Astrocyte (in vitro differentiated cells and primary cell): ENCODE measurements around the gene LDLRAD4. TPM values are rescaled to one million over a fixed set of nuclear protein-coding genes. Genes with fewer than 3 reads are reported as not detected.

ENCODE experiments used
- DNase-seq: peaks from one replicate; pipeline ENCODE4 v3.0.0-alpha.2; 2010; ENCODE audit warnings: low read depth
- FAIRE-seq: peaks from 2 replicates; lab custom pipeline; 2011; peaks lifted over from hg19 to GRCh38; lab: Jason Lieb, UNC
- H2AFZ ChIP-seq: 2 replicates; pipeline ENCODE4 v1.6.0; 2012; ENCODE audit warnings: low read depth, low read length, inconsistent platforms
- H3K27ac ChIP-seq: 2 replicates; pipeline ENCODE4 v1.5.1; 2011; ENCODE audit warnings: low read depth, low read length, inconsistent platforms
- H3K27me3 ChIP-seq: 2 replicates; pipeline ENCODE4 v1.6.0; 2011; ENCODE audit warnings: low read length, inconsistent platforms; ENCODE audit not compliant: insufficient read depth
- H3K36me3 ChIP-seq: 2 replicates; pipeline ENCODE4 v1.5.1; 2011; ENCODE audit warnings: low read length, inconsistent platforms; ENCODE audit not compliant: insufficient read depth
- H3K4me1 ChIP-seq: 2 replicates; pipeline ENCODE4 v1.5.1; 2011; ENCODE audit warnings: low read length, inconsistent platforms; ENCODE audit not compliant: insufficient read depth
- H3K4me2 ChIP-seq: 2 replicates; pipeline ENCODE4 v1.6.0; 2012; ENCODE audit warnings: low read length, inconsistent platforms
- H3K4me3 ChIP-seq: 2 replicates; pipeline ENCODE4 v1.5.1; 2011; ENCODE audit warnings: low read depth, mild to moderate bottlenecking, low read length, inconsistent platforms; ENCODE audit not compliant: insufficient read depth
- H3K79me2 ChIP-seq: 2 replicates; pipeline ENCODE4 v1.6.0; 2012; ENCODE audit warnings: mild to moderate bottlenecking, low read length, inconsistent platforms; ENCODE audit not compliant: insufficient read depth
- H3K9ac ChIP-seq: 2 replicates; pipeline ENCODE4 v1.6.0; 2012; ENCODE audit warnings: mild to moderate bottlenecking, low read length, inconsistent platforms
- H3K9me3 ChIP-seq: 2 replicates; pipeline ENCODE4 v1.5.1; 2012; ENCODE audit warnings: low read depth, mild to moderate bottlenecking, low read length, inconsistent platforms; ENCODE audit not compliant: insufficient read depth
- H4K20me1 ChIP-seq: 2 replicates; pipeline ENCODE4 v1.6.0; 2012; ENCODE audit warnings: low read length, inconsistent platforms; ENCODE audit not compliant: insufficient read depth
- H3K27ac Mint-ChIP-seq: one replicate; pipeline ENCODE4 v1.8.0; 2021; ENCODE audit warnings: mild to moderate bottlenecking, mixed read lengths; ENCODE audit not compliant: unreplicated experiment
- H3K27me3 Mint-ChIP-seq: one replicate; pipeline ENCODE4 v1.8.0; 2021; ENCODE audit warnings: low read depth, mixed read lengths; ENCODE audit not compliant: unreplicated experiment
- H3K36me3 Mint-ChIP-seq: one replicate; pipeline ENCODE4 v1.8.0; 2021; ENCODE audit warnings: low read depth, mixed read lengths; ENCODE audit not compliant: unreplicated experiment
- H3K4me1 Mint-ChIP-seq: one replicate; pipeline ENCODE4 v1.8.0; 2021; ENCODE audit warnings: low read depth, mixed read lengths; ENCODE audit not compliant: unreplicated experiment
- H3K4me3 Mint-ChIP-seq: one replicate; pipeline ENCODE4 v1.8.0; 2021; ENCODE audit warnings: mild to moderate bottlenecking, moderate library complexity, mixed read lengths; ENCODE audit not compliant: unreplicated experiment
- H3K9me3 Mint-ChIP-seq: one replicate; pipeline ENCODE4 v1.8.0; 2021; ENCODE audit warnings: mild to moderate bottlenecking, mixed read lengths; ENCODE audit not compliant: unreplicated experiment
- EZH2 ChIP-seq: IDR thresholded peaks from 2 replicates; pipeline ENCODE4 v1.6.1; 2012; ENCODE audit warnings: mild to moderate bottlenecking, low read length, inconsistent platforms; ENCODE audit not compliant: insufficient read depth
- total RNA-seq: library from RNA; stranded (reverse); gene quantifications from 2 replicates; pipeline ENCODE4 v1.2.1, GENCODE V29; 2021
- TF ChIP-seq, protein P1 (sequence below): IDR thresholded peaks from 2 replicates; pipeline ENCODE4 v1.5.1; 2011; ENCODE audit warnings: low read depth, mild to moderate bottlenecking, inconsistent platforms, low read length, moderate library complexity; ENCODE audit not compliant: insufficient read depth

The LDLRAD4 gene
- total RNA-seq, 1 donor from 2014 or later = 26.0 TPM

DNA sequence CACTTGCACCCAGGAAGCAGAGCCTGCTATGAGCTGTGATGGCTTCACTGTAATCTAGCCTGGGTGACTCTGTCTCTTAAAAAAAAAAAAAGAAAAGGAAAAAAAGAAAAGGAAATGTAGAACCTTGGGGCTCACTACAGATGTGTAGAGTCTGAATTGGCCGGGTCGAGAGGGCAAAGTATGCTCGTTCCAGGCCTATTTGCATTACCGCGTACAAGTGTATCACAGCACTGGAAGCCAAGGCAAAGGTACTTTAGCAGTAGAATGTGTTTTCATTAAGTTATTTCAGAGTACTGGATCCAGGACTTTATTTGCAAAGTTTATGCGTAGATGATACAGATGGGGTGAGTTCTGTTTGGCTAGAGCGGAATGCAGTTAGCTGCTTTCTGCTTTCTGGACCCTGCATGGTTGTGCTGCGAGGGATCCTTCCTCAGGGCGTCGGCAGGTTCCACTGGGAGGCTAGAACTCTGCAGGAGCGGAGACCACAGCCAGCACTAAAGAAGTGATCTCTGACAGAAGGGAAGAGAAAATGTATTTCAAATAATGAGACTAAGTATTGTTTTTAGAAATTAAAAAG lies 51.8 kb downstream of the LDLRAD4 start:
- no peaks in the 10 kb centered on the region for H3K9me3 Mint-ChIP-seq
- peaks cover 2% of the 10 kb centered on the region for H3K36me3 Mint-ChIP-seq
- Histone ChIP-seq H3K9me3 (no peaks in the 10 kb centered on the region), H3K9ac (no peak overlapping the region), H3K4me2 (no peak overlapping the region), H3K79me2 (no peaks in the 10 kb centered on the region), H3K4me3 (no peak overlapping the region), H4K20me1 (peaks cover 3% of the 10 kb centered on the region), H3K36me3 (no peaks in the 10 kb centered on the region), H2AFZ (no peak overlapping the region), H3K4me1 (peaks cover 23% of the 10 kb centered on the region), H3K27ac (no peak overlapping the region), H3K27me3 (no peaks in the 10 kb centered on the region)
- DNase-seq (no peak), FAIRE-seq (no peak)
- peak overlapping the region; percentile 93 for H3K27ac Mint-ChIP-seq
- peaks cover 55% of the 10 kb centered on the region for H3K4me1 Mint-ChIP-seq
- no peaks in the 10 kb centered on the region for H3K27me3 Mint-ChIP-seq
- H3K4me3 Mint-ChIP-seq = no peak overlapping the region
- TF ChIP-seq EZH2 = no peak
- TF ChIP-seq, protein P1, sequence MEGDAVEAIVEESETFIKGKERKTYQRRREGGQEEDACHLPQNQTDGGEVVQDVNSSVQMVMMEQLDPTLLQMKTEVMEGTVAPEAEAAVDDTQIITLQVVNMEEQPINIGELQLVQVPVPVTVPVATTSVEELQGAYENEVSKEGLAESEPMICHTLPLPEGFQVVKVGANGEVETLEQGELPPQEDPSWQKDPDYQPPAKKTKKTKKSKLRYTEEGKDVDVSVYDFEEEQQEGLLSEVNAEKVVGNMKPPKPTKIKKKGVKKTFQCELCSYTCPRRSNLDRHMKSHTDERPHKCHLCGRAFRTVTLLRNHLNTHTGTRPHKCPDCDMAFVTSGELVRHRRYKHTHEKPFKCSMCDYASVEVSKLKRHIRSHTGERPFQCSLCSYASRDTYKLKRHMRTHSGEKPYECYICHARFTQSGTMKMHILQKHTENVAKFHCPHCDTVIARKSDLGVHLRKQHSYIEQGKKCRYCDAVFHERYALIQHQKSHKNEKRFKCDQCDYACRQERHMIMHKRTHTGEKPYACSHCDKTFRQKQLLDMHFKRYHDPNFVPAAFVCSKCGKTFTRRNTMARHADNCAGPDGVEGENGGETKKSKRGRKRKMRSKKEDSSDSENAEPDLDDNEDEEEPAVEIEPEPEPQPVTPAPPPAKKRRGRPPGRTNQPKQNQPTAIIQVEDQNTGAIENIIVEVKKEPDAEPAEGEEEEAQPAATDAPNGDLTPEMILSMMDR = no peak

DNA sequence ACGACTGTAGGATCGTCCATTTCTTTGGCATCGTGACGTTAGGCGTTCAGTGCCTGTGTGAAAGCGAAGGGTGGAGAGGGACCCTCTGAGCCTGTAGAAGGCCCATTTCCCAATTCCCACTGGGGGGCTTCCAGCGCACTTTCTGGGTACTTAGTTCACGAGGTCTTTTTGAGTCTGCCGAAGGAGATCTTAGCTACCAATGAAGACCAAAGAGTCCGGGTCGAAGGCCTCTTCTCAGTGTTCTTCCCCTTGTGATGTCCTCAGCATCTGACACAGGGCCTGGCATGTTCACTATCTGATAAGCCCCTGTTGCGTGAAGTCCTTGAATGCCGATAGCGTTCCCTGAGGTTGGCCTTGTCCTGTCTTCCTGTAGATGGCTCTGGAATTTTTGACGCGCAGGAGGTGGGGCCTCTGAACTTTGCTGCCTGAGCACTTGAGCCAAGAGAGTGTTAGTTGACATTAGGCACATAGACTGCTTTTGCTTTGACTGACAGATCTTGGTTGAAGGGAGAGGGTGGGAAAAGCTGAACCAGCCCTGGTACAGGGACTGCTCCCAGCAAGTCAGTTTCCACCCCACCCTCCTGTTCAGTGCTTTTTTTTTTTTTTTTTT lies 52.8 kb downstream of the LDLRAD4 start:
- Mint-ChIP-seq H3K36me3 (peaks cover 2% of the 10 kb centered on the region), H3K4me3 (peak overlapping the region; percentile 28), H3K27me3 (no peaks in the 10 kb centered on the region), H3K27ac (peak overlapping the region; percentile 28), H3K9me3 (no peaks in the 10 kb centered on the region), H3K4me1 (peaks cover 54% of the 10 kb centered on the region)
- TF ChIP-seq, protein P1 = no peak
- no peak for TF ChIP-seq EZH2
- no peaks in the 10 kb centered on the region for H3K36me3 ChIP-seq
- DNase-seq (no peak), FAIRE-seq (no peak)
- no peaks in the 10 kb centered on the region for H3K9me3 ChIP-seq
- H3K4me1 ChIP-seq = peaks cover 23% of the 10 kb centered on the region
- H4K20me1 ChIP-seq = peaks cover 3% of the 10 kb centered on the region
- H3K27me3 ChIP-seq = no peaks in the 10 kb centered on the region
- no peak overlapping the region for H3K4me3 ChIP-seq
- H3K4me2 ChIP-seq = no peak overlapping the region
- no peaks in the 10 kb centered on the region for H3K79me2 ChIP-seq
- H3K27ac ChIP-seq = no peak overlapping the region
- H2AFZ ChIP-seq = no peak overlapping the region
- no peak overlapping the region for H3K9ac ChIP-seq

DNA sequence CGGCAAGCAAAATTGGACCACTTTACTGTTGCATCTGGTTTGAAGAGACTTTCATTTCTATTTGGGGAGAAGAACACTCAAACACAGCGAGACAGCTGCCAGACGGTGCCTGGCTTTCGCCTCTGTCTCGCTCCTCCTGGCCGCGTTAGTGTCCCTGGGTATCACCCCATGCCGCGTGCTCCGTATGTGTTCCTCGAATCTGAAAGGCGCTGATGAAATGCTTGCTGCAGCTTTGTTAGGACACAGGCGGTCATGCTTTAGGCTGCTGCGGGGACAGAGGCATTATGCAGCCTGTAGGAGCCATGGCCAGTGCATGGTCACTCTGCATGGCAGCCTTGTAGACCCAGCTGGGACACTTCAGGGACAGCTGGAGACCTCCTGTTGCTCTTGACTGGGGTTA lies 53.9 kb downstream of the LDLRAD4 start:
- FAIRE-seq (no peak), DNase-seq (no peak)
- peaks cover 4% of the 10 kb centered on the region for H3K36me3 Mint-ChIP-seq
- no peak for TF ChIP-seq EZH2
- TF ChIP-seq, protein P1 = no peak
- no peaks in the 10 kb centered on the region for H3K9me3 ChIP-seq
- H2AFZ ChIP-seq = no peak overlapping the region
- H4K20me1 ChIP-seq = peaks cover 3% of the 10 kb centered on the region
- no peak overlapping the region for H3K4me3 ChIP-seq
- no peak overlapping the region for H3K27ac ChIP-seq
- H3K27ac Mint-ChIP-seq = no peak overlapping the region
- no peak overlapping the region for H3K9ac ChIP-seq
- H3K4me3 Mint-ChIP-seq = no peak overlapping the region
- H3K36me3 ChIP-seq = no peaks in the 10 kb centered on the region
- no peak overlapping the region for H3K4me2 ChIP-seq
- H3K4me1 Mint-ChIP-seq = peaks cover 54% of the 10 kb centered on the region
- no peaks in the 10 kb centered on the region for H3K9me3 Mint-ChIP-seq
- H3K27me3 Mint-ChIP-seq = no peaks in the 10 kb centered on the region
- no peaks in the 10 kb centered on the region for H3K27me3 ChIP-seq
- H3K79me2 ChIP-seq = no peaks in the 10 kb centered on the region
- peaks cover 20% of the 10 kb centered on the region for H3K4me1 ChIP-seq
